ENCODE results near the gene KLHL6.
A peak's percentile ranks its signal among the peaks of the same experiment; 100 is the strongest.
"Not testable (repeated sequence)": the region's sequence is repeated elsewhere in the genome, so short reads cannot be mapped to it uniquely, and the experiment has no call there.

The KLHL6 gene

GRCh38 chr3:183555541-183556081 lies at the start of gene KLHL6:
KLHL6 (minus strand) TSS chr3:183555706; CDS start chr3:183555653, 53 bp downstream.
- DNase-seq: no peak

GRCh38 chr3:183597959-183598358 lies 42.5 kb upstream of the KLHL6 start:
- no peak for DNase-seq

- DNase-seq: no peak
Measured at GRCh38 chr3:183594636-183595035, 39.1 kb upstream of the KLHL6 start.

GRCh38 chr3:183592821-183593220 lies 37.3 kb upstream of the KLHL6 start:
- DNase-seq: no peak

- DNase-seq: no peak
Measured at GRCh38 chr3:183591881-183592521, 36.5 kb upstream of the KLHL6 start.

GRCh38 chr3:183590442-183590841 lies 34.9 kb upstream of the KLHL6 start:
- DNase-seq: no peak

GRCh38 chr3:183587336-183587735 lies 31.8 kb upstream of the KLHL6 start:
- DNase-seq: no peak

GRCh38 chr3:183586477-183586876 lies 31.0 kb upstream of the KLHL6 start:
- DNase-seq: no peak

- DNase-seq: no peak
Measured at GRCh38 chr3:183584914-183585280, 29.4 kb upstream of the KLHL6 start.

GRCh38 chr3:183584246-183584913 lies 28.9 kb upstream of the KLHL6 start:
- DNase-seq: no peak

- DNase-seq: no peak
Measured at GRCh38 chr3:183583331-183584245, 28.1 kb upstream of the KLHL6 start.

GRCh38 chr3:183582161-183582560 lies 26.7 kb upstream of the KLHL6 start:
- DNase-seq: no peak

- no peak for DNase-seq
Measured at GRCh38 chr3:183581496-183582155, 26.1 kb upstream of the KLHL6 start.

GRCh38 chr3:183579967-183580900 lies 24.7 kb upstream of the KLHL6 start:
- DNase-seq: no peak

GRCh38 chr3:183578179-183578578 lies 22.7 kb upstream of the KLHL6 start:
- DNase-seq: no peak

- no peak for DNase-seq
Measured at GRCh38 chr3:183577346-183577745, 21.8 kb upstream of the KLHL6 start.

- DNase-seq: peak; percentile 76
Measured at GRCh38 chr3:183576487-183577107, 21.1 kb upstream of the KLHL6 start.

- no peak for DNase-seq
Measured at GRCh38 chr3:183572935-183573334, 17.4 kb upstream of the KLHL6 start.

- not testable (repeated sequence) for DNase-seq
Measured at GRCh38 chr3:183570191-183570590, 14.7 kb upstream of the KLHL6 start.

GRCh38 chr3:183566880-183567279 lies 11.4 kb upstream of the KLHL6 start:
- DNase-seq: no peak

- no peak for DNase-seq
Measured at GRCh38 chr3:183564046-183564445, 8.5 kb upstream of the KLHL6 start.
